Activated naive CD8-positive, alpha-beta T cell treated with anti-CD3 and anti-CD28 coated beads, Interleukin-2, amount 10 ng/mL, durations not matched to agents 7 days and 5 days (primary cell): ENCODE results near the gene CCDC57. TPM values are rescaled to one million over a fixed set of nuclear protein-coding genes. Genes with fewer than 3 reads are reported as not detected.

Experiments used
- ATAC-seq: fragments of 150-1000 bp; cut with Tn5 transposase; one replicate; pipeline ENCODE4 v1.10.0; 2021; ENCODE audit warnings: low read depth, moderate library complexity
- POLR2A ChIA-PET: fragments of 350-600 bp; sonication (Branson Sonifier 250); formaldehyde crosslinking; loops from one replicate; lab custom pipeline; 2021; ENCODE audit warnings: antibody characterized with exemption; lab: Charles Lee
- DNase-seq: peaks from one replicate; pipeline ENCODE4 v3.0.0; 2021
- H3K27ac Mint-ChIP-seq: one replicate; pipeline ENCODE4 v1.8.0; 2022; ENCODE audit warnings: mild to moderate bottlenecking, mixed read lengths
- H3K27me3 Mint-ChIP-seq: one replicate; pipeline ENCODE4 v1.8.0; 2022; ENCODE audit warnings: mild to moderate bottlenecking, moderate library complexity, mixed read lengths
- H3K36me3 Mint-ChIP-seq: one replicate; pipeline ENCODE4 v1.8.0; 2021; ENCODE audit warnings: mild to moderate bottlenecking, mixed read lengths
- H3K4me1 Mint-ChIP-seq: one replicate; pipeline ENCODE4 v1.8.0; 2021; ENCODE audit warnings: mixed read lengths
- H3K4me3 Mint-ChIP-seq: one replicate; pipeline ENCODE4 v1.8.0; 2022; ENCODE audit warnings: mild to moderate bottlenecking, moderate library complexity, mixed read lengths
- H3K9me3 Mint-ChIP-seq: one replicate; pipeline ENCODE4 v1.8.0; 2021; ENCODE audit warnings: mixed read lengths
- total RNA-seq, 2 experiments: library from RNA; stranded (reverse); gene quantifications; one replicate each; pipeline ENCODE4 v1.2.3, GENCODE V29; 2021

The CCDC57 gene
- total RNA-seq, 2 experiments from 2014 or later = 79.5 to 81.7 TPM

DNA sequence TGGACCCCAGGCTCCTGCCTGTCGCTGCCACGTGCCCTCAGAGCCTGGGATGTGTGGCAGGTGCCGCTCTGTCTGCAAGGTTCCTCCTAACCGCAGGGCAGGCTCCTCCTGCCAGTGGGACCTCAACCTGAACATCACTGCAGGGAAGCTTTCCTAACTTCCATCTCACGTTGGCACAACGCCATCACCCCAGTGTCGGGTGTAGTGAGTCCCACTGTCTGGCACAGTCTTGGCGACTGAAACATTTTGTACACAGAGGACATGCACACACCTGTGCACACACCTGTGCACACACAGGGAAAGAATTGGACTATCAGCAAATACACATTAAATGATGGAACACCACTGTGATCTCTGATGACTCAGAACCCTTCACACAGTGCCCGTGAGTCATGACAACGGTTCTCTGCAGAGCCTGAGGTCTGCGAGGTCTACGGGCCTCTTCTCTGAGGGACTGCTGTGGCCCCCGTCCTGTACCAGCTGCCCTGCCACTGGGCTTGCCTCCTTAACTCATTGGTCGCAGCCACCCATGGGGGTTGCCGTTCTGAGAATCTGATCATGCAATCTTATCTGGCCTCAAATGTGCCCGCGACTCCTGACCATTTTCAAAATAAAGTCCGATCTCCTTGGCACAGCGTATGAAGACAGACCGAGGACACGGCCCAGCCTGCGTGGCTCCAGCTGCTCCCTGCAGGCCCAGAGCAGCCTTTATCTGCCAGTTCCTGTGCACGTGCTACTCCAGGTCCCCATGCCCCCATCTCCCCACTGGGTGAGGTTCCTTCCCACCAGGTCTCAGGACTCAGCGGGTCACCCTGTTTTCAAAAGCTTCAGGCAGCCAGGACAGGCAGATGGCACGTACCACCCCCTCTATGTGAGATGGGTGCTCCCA lies 7.6 kb downstream of the CCDC57 start:
- peak overlapping the region; percentile 75 for H3K4me3 Mint-ChIP-seq
- ATAC-seq = no peak
- POLR2A ChIA-PET = interaction anchor here (0.7 to 2.1 kb wide), 8 partner anchors 24 to 167 kb away, joined by 3 to 27 read pairs (median 3); partner anchors contain the start of genes DCXR and SLC16A3
- H3K9me3 Mint-ChIP-seq = no peaks in the 10 kb centered on the region
- H3K4me1 Mint-ChIP-seq = peaks cover 56% of the 10 kb centered on the region
- H3K36me3 Mint-ChIP-seq = peaks cover 10% of the 10 kb centered on the region
- peak overlapping the region; percentile 97 for H3K27ac Mint-ChIP-seq
- H3K27me3 Mint-ChIP-seq = no peaks in the 10 kb centered on the region
- no peak for DNase-seq

DNA sequence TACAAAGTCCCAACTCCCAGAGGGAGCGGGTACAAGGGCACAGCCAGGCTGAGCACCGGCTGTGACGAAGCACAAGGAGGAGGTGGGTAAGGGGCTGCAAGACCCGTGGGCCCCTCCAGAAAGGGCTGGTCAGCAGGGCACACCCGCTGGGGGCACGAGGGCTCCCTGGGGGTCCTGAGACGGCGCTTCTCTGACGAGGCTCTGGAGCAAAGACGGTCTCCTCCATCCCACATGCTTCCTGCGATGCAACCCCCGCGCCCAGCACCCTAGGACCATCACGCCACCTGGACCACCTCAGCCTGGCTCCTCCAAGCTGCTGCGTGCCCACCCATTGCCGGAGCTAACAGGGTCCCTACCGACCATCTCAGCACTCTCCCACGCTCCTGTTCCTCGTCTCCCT lies 8.7 kb downstream of the CCDC57 start:
- no peak overlapping the region for H3K27ac Mint-ChIP-seq
- peaks cover 60% of the 10 kb centered on the region for H3K4me1 Mint-ChIP-seq
- no peaks in the 10 kb centered on the region for H3K27me3 Mint-ChIP-seq
- ATAC-seq = no peak
- H3K4me3 Mint-ChIP-seq = no peak overlapping the region
- DNase-seq = no peak
- peaks cover 9% of the 10 kb centered on the region for H3K36me3 Mint-ChIP-seq
- POLR2A ChIA-PET = interaction anchor here (0.8 kb wide), 1 partner anchor 25 kb away, joined by 4 read pairs; the partner anchor contains the start of gene SLC16A3
- H3K9me3 Mint-ChIP-seq = no peaks in the 10 kb centered on the region

DNA sequence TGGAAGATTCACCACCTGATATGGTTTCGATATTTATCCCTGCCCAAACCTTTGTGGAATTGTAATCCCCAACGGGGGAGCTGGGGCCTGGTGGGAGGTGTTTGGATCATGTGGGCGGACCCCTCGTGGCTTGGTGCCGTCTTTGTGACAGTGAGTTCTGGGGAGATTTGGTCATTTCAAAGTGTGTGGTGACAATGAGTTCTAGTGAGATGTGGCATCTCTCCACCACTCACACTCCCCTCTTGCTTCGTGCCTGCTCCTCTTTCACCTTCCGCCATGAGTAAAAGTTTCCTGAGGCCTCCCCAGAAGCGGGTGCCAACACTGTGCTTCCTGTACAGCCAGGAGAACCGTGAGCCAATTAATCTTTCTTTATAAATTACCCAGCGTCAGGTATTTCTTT lies 9.7 kb downstream of the CCDC57 start:
- no peak for DNase-seq
- Mint-ChIP-seq H3K27ac (peak overlapping the region; percentile 30), H3K36me3 (peaks cover 12% of the 10 kb centered on the region), H3K4me1 (peaks cover 65% of the 10 kb centered on the region), H3K4me3 (no peak overlapping the region), H3K27me3 (no peaks in the 10 kb centered on the region), H3K9me3 (no peaks in the 10 kb centered on the region)
- no peak for ATAC-seq
- POLR2A ChIA-PET = interaction anchor here (0.8 to 6.0 kb wide), 2 partner anchors 26 to 27 kb away, joined by 4 to 51 read pairs; partner anchors contain the start of gene SLC16A3

DNA sequence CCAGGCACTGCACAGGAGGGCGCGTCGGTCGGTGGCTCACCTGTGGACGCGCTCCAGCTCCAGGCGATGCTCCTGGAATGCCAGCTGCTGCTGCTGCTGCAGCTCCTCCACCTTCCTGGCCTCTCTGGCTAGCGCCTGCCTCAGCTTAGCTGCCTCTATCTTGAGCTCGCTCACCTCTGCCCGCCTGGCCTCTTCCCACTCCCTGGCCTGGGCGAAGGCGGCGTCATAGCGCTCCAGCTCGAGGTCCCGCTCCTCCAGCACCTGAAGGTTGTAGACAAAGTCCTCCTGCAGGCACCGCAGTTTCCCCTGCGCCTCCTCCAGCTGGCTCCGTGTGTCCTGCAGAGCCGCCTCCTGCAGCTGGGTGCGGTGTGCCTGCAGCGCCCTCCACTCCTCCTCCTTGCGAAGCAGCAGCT lies 11.1 kb downstream of the CCDC57 start:
- Mint-ChIP-seq H3K36me3 (peaks cover 12% of the 10 kb centered on the region), H3K9me3 (no peaks in the 10 kb centered on the region), H3K27ac (peak overlapping the region; percentile 80), H3K4me1 (peaks cover 68% of the 10 kb centered on the region), H3K4me3 (peak overlapping the region; percentile 55), H3K27me3 (no peaks in the 10 kb centered on the region)
- ATAC-seq (no peak), DNase-seq (peak; percentile 55)
- POLR2A ChIA-PET = interaction anchor here (0.7 to 6.0 kb wide), 11 partner anchors 8 to 164 kb away, joined by 3 to 51 read pairs (median 4); partner anchors contain the start of genes CCDC57, DCXR and SLC16A3

DNA sequence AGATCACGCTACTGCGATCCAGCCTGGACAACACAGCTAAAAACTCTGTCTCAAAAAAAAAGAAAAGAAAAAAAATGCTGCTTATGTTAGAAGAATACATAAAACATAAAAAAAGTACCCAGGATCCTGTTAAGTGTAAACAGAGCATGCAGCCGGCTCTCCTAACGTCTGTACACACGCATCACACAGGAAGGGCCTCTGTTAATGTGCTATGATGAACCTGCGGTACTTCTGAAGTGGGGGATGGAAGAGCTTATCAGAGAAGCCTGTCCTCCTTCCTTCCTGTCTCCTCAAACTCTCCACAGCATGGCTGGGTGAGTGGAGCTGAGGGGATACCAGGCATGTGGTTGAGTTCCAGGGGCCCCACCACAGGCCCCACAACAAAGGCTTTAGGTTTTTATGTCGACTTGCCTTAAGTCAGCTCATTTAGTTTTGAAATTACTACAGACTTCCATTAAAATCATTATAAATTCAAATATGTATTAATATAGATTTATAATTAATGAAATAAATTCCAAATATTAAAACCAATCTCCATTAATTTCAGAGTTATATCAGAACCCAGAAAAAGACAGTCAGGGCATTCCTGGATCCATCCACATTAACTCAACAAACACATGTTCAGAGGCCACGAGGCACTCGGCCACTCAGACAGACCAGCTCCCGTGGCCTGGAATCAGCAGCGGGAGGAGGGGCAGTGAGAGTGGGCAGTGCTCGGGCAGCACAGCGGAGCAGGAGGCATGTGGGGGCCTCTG lies 11.7 kb downstream of the CCDC57 start:
- H3K27ac Mint-ChIP-seq = peak overlapping the region; percentile 81
- H3K4me1 Mint-ChIP-seq = peaks cover 66% of the 10 kb centered on the region
- H3K4me3 Mint-ChIP-seq = peak overlapping the region; percentile 67
- no peaks in the 10 kb centered on the region for H3K27me3 Mint-ChIP-seq
- peak; percentile 76 for DNase-seq
- H3K9me3 Mint-ChIP-seq = no peaks in the 10 kb centered on the region
- ATAC-seq = peak; percentile 94
- POLR2A ChIA-PET = interaction anchor here (0.6 to 6.0 kb wide), 14 partner anchors 8 to 163 kb away, joined by 3 to 51 read pairs (median 4); partner anchors contain the start of genes CCDC57, DCXR and SLC16A3
- peaks cover 14% of the 10 kb centered on the region for H3K36me3 Mint-ChIP-seq

DNA sequence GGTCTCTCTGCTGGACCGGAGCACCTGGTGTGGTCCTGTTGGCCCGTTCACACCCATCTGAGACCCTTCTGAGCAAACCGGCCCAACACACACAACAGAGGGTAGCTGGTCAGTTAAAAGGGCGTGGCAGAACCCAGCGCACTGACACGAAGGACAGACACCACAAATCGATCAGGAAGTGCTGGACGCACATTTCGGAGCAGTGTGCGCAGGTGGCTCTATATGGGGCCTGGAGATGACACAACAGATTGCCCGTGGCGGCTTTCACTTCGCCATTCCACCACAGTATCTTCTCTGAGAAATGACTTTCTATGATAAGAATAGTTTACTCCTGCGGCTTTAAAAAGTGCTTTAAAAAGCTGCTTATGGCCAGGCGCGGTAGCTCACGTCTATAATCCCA lies 12.5 kb downstream of the CCDC57 start:
- Mint-ChIP-seq H3K27me3 (no peaks in the 10 kb centered on the region), H3K27ac (peak overlapping the region; percentile 81), H3K36me3 (peaks cover 21% of the 10 kb centered on the region), H3K4me1 (peaks cover 59% of the 10 kb centered on the region), H3K4me3 (peak overlapping the region; percentile 67), H3K9me3 (no peaks in the 10 kb centered on the region)
- POLR2A ChIA-PET = interaction anchor here (1.1 to 6.0 kb wide), 9 partner anchors 8 to 94 kb away, joined by 3 to 51 read pairs (median 4); partner anchors contain the start of genes CCDC57 and SLC16A3
- no peak for ATAC-seq
- no peak for DNase-seq

DNA sequence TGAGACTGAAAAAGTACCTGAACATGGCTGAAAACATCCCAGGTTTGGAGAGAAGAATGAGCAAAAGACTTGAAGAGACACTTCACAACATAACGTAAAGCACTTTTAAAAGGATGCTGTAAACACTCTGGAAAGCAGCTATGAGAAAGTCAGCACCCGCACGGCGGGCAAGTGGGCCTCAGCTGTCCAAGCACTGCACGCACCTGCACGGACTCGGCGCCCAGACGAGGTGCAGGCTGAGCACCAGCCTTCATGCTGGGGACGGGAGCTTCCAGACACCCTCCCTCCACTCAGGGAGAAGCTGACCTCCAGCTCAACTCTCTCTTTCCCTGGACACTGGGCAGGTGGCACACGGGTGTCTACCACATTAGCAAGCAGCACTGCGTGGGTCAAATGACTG lies 13.1 kb downstream of the CCDC57 start:
- H3K27me3 Mint-ChIP-seq = no peaks in the 10 kb centered on the region
- peak overlapping the region; percentile 67 for H3K4me3 Mint-ChIP-seq
- H3K27ac Mint-ChIP-seq = peak overlapping the region; percentile 81
- ATAC-seq = no peak
- POLR2A ChIA-PET = interaction anchor here (0.7 to 6.0 kb wide), 7 partner anchors 10 to 101 kb away, joined by 3 to 51 read pairs (median 4); partner anchors contain the start of genes CCDC57, FASN and SLC16A3
- no peak for DNase-seq
- H3K9me3 Mint-ChIP-seq = no peaks in the 10 kb centered on the region
- H3K36me3 Mint-ChIP-seq = peaks cover 21% of the 10 kb centered on the region
- H3K4me1 Mint-ChIP-seq = peaks cover 54% of the 10 kb centered on the region

DNA sequence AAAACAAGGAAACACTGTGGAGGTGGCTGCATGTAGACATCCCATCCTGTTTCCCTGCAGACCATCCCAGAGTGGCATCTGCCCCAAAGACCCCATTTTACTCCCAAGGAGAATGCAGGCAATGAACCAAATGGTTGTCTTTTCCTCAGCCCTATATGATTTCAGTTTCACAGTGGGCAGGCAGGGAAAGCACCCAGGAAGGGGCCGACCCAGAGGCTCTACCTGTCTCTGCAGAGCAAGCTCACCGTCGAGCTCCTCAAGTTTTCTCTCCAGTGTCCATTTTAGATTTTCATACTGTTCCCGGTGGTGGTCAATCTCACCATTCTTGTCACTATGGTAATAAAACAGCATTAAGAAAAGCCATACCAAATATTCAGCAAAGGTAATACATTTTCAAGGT lies 14.6 kb downstream of the CCDC57 start:
- H3K4me3 Mint-ChIP-seq = peak overlapping the region; percentile 83
- DNase-seq (no peak), ATAC-seq (peak; percentile 51)
- H3K4me1 Mint-ChIP-seq = peaks cover 53% of the 10 kb centered on the region
- no peaks in the 10 kb centered on the region for H3K9me3 Mint-ChIP-seq
- H3K27ac Mint-ChIP-seq = peak overlapping the region; percentile 98
- POLR2A ChIA-PET = interaction anchor here (0.5 to 6.0 kb wide), 4 partner anchors 15 to 71 kb away, joined by 3 to 51 read pairs (median 8); partner anchors contain the start of genes CCDC57 and SLC16A3
- no peaks in the 10 kb centered on the region for H3K27me3 Mint-ChIP-seq
- H3K36me3 Mint-ChIP-seq = peaks cover 28% of the 10 kb centered on the region

DNA sequence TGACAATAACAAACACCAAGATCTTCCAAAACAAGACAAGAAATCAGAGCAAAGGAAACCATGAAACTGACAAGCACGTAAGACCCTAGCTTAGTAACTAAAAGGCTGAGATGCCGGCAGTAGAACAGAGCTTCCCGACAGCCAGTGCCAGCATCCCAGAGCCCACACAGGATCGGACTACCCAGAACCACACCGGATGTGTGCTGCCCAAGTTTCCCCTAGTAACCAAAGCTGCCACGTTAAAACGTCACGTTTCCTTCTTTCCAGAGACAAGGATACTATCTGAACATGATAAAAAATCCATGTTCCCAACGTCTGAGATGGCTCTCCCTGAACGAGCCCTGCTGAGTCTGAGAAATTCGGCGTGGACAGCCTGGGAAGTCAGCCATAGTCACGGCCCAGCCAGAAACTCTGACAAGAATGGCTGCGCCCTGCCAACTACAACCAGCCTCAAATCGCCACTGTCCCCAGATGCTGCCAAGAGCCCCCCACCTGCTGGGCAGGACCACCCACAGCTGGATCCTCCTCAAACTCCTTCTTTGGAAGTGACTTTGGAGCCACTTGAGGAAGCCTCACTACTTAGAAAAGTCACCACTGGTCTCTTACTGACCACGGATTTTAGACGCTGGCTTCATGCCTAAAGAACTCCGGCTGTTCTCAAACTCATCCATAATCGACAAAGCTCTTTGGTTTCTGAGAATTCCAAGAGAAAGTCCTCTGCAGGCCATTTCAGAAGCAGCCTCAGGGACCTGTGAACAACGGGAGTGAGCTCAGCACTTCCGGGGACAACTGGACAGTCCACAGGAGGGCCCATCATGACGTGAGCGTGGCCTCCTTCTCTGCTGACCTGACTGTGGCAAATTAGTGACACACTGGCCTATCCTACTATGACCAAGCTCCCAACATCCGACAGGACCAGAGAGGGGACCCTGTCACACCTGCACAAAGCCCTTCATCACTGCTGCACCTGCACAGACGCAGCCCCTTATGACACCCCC lies 16.7 kb downstream of the CCDC57 start:
- Mint-ChIP-seq H3K9me3 (no peaks in the 10 kb centered on the region), H3K36me3 (peaks cover 35% of the 10 kb centered on the region), H3K4me3 (no peak overlapping the region), H3K27me3 (no peaks in the 10 kb centered on the region), H3K4me1 (peaks cover 40% of the 10 kb centered on the region), H3K27ac (peak overlapping the region; percentile 49)
- ATAC-seq (no peak), DNase-seq (no peak)
- POLR2A ChIA-PET = no interaction called here

DNA sequence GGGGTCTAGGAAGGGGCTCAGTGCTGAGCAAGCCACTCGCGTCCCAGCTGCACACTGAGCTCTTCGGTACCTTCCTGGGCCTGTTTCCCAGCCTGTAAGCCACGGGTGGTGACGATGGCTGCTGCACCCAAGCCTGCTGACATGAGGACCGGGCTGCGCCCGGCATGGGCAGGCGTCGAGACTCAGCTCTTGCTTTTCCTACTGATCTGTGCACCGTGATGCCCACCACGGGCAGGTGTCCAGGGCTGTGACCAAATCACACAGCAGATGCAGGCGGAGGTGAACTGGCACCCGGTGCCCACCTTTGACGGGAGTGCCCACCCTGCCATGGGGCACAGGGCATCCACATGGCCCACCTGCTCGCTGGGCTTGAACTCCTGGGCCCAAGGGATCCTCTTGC lies 17.9 kb downstream of the CCDC57 start:
- no peak for DNase-seq
- ATAC-seq = no peak
- peaks cover 35% of the 10 kb centered on the region for H3K36me3 Mint-ChIP-seq
- no peak overlapping the region for H3K4me3 Mint-ChIP-seq
- H3K27ac Mint-ChIP-seq = no peak overlapping the region
- POLR2A ChIA-PET = no interaction called here
- no peaks in the 10 kb centered on the region for H3K9me3 Mint-ChIP-seq
- H3K4me1 Mint-ChIP-seq = peaks cover 30% of the 10 kb centered on the region
- H3K27me3 Mint-ChIP-seq = no peaks in the 10 kb centered on the region

DNA sequence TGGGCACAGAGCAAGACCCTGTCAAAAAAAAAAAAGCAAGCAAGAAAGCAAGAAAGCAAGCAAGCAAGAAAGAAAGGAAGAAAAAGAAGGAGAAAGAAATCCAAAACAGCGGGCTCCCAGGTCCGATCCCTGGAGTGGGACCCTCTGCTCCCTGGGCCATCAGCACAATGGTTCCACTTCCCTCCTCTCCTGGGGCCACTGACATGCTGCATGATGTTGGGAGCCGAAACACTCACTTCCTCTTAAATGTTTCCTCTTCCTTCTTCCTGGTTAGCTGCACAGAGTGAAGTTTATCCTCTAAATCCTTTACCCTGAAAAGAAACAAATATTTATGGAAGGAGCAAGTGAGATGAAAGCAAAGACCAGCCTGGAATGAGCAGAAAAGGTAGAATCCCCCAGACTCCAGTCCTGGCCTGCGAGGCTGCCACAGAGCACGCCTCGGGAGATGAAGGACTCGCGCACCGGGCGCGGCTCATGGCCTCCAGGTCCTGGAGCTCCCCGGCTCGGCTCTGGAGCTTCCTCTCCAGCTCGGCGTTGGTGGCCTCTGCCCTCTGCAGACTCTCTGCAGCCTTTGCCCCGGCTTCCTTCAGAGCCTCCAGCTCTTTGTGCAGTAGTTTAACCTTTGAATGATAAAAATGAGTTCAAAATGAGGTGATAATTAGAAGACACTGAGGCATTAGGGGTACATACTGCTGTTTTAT lies 19.0 kb downstream of the CCDC57 start:
- no peak overlapping the region for H3K4me3 Mint-ChIP-seq
- POLR2A ChIA-PET = no interaction called here
- no peaks in the 10 kb centered on the region for H3K27me3 Mint-ChIP-seq
- peaks cover 23% of the 10 kb centered on the region for H3K4me1 Mint-ChIP-seq
- H3K27ac Mint-ChIP-seq = peak overlapping the region; percentile 15
- DNase-seq (no peak), ATAC-seq (no peak)
- peaks cover 35% of the 10 kb centered on the region for H3K36me3 Mint-ChIP-seq
- H3K9me3 Mint-ChIP-seq = no peaks in the 10 kb centered on the region
